ENCODE results near the gene FAM118B.

FAM118B gene

GRCh38 chr11:126310200-126310991 is 98.8 kb downstream of the FAM118B start:
- Histone ChIP-seq H3K36me3 (no peaks in the 10 kb centered on the region), H3K4me3 (ENCODE audit: low read depth in 1 of 2, low read length in 1 of 2) (peak overlapping the region; percentile 19 to 56), H3K27me3 (no peaks in the 10 kb centered on the region), H3K9me3 (no peaks in the 10 kb centered on the region), H3K27ac (peak overlapping the region; percentile 91), H3K4me1 (ENCODE audit: control insufficient read depth in 1 of 2, insufficient read depth in 1 of 2, low read depth in 1 of 2, low read length in 1 of 2) (peaks cover 48 to 49% of the 10 kb centered on the region in 2 experiments)
- peak; percentile 84 for TF ChIP-seq CTCF (IDR thresholded peaks at IDR 0.05)

GRCh38 chr11:126310992-126311310 is 99.4 kb downstream of the FAM118B start:
- Histone ChIP-seq H3K4me3 (ENCODE audit: low read depth in 1 of 2, low read length in 1 of 2) (peak overlapping the region; percentile 19 to 56), H3K36me3 (no peaks in the 10 kb centered on the region), H3K27ac (peak overlapping the region; percentile 91), H3K9me3 (no peaks in the 10 kb centered on the region), H3K27me3 (no peaks in the 10 kb centered on the region), H3K4me1 (ENCODE audit: control insufficient read depth in 1 of 2, insufficient read depth in 1 of 2, low read depth in 1 of 2, low read length in 1 of 2) (peaks cover 53 to 54% of the 10 kb centered on the region in 2 experiments)
- no peak for TF ChIP-seq CTCF (IDR thresholded peaks at IDR 0.05)

GRCh38 chr11:126311401-126312291 is 100.1 kb downstream of the FAM118B start:
- TF ChIP-seq CTCF (IDR thresholded peaks at IDR 0.05) = peak; percentile 74
- peak overlapping the region; percentile 91 for H3K27ac ChIP-seq
- no peaks in the 10 kb centered on the region for H3K36me3 ChIP-seq
- H3K9me3 ChIP-seq = no peaks in the 10 kb centered on the region
- H3K4me1 ChIP-seq (ENCODE audit: control insufficient read depth in 1 of 2, insufficient read depth in 1 of 2, low read depth in 1 of 2, low read length in 1 of 2) = peaks cover 60 to 61% of the 10 kb centered on the region in 2 experiments
- H3K27me3 ChIP-seq = no peaks in the 10 kb centered on the region
- peak overlapping the region; percentile 39 to 56 for H3K4me3 ChIP-seq (ENCODE audit: low read depth in 1 of 2, low read length in 1 of 2)
